Uterus (tissue), 4 donors: ENCODE data around the gene SYVN1. TPM values are rescaled to one million over a fixed set of nuclear protein-coding genes. Genes with fewer than 3 reads are reported as not detected.

Experiments used
- DNase-seq, 2 donors: peaks; one replicate each; pipeline ENCODE4 v3.0.0-alpha.2; 2019 to 2020
- H3K27ac ChIP-seq, 2 donors: fragments of 200-600 bp; sonication (generic); 1 replicate in 1 of 2; 2 replicates in 1 of 2; pipeline ENCODE4 v1.5.1; 2016 to 2018
- H3K27me3 ChIP-seq, 2 donors: fragments of 200-600 bp; sonication (generic); one replicate each; pipeline ENCODE4 v1.5.1; 2018 to 2019; ENCODE audit warnings: control low read depth in 1 of 2
- H3K36me3 ChIP-seq, 2 donors: fragments of 200-600 bp; sonication (generic); one replicate each; pipeline ENCODE4 v1.5.1; 2019; ENCODE audit warnings: control low read depth in 1 of 2
- H3K4me1 ChIP-seq, 2 donors: fragments of 200-600 bp; sonication (generic); one replicate each; pipeline ENCODE4 v1.5.1; 2018 to 2019; ENCODE audit warnings: control low read depth in 1 of 2
- H3K4me3 ChIP-seq, 2 donors: fragments of 200-600 bp; sonication (generic); 1 replicate in 1 of 2; 2 replicates in 1 of 2; pipeline ENCODE4 v1.5.1; 2018 to 2019; ENCODE audit warnings: mild to moderate bottlenecking in 1 of 2
- H3K9me3 ChIP-seq, 2 donors: fragments of 200-600 bp; sonication (generic); one replicate each; pipeline ENCODE4 v1.5.1; 2019; ENCODE audit warnings: control low read depth in 1 of 2
- POLR2A ChIP-seq, 2 donors: fragments of 450-650 bp; IDR thresholded peaks; one replicate each; pipeline ENCODE4 v1.6.1; 2016; ENCODE audit warnings: antibody characterized with exemption in 2 of 2, mild to moderate bottlenecking in 1 of 2, moderate library complexity in 1 of 2
- intact Hi-C: fragments of 100-400 bp; cut with DNase I; formaldehyde crosslinking; loops from one replicate; pipeline ENCODE4 v1.15.1; 2023; ENCODE audit warnings: low total_unique reads
- total RNA-seq, 4 donors: library from RNA; depleted of rRNA in 3 of 4; stranded (reverse); fragments of >200 nt in 3 of 4; gene quantifications; one replicate each; pipeline versions ENCODE4 v1.1.0 to v1.2.4, GENCODE V29; 2014 to 2023
- TF ChIP-seq, protein P1 (sequence below), 4 experiments: fragments of 200-600 bp in 2 of 4; fragments of 450-650 bp in 2 of 4; sonication (generic) in 2 of 4; IDR thresholded peaks; one replicate each; pipeline ENCODE4 v1.5.1; 2016 to 2019; ENCODE audit warnings: antibody characterized with exemption in 4 of 4, mild to moderate bottlenecking in 2 of 4, moderate library complexity in 1 of 4
- donor health status: DM: yes; HTN: yes; CAD: no.

The SYVN1 gene
- total RNA-seq, 4 donors from 2014 or later, result 34.7 to 88.8 (median 60.5) TPM

DNA sequence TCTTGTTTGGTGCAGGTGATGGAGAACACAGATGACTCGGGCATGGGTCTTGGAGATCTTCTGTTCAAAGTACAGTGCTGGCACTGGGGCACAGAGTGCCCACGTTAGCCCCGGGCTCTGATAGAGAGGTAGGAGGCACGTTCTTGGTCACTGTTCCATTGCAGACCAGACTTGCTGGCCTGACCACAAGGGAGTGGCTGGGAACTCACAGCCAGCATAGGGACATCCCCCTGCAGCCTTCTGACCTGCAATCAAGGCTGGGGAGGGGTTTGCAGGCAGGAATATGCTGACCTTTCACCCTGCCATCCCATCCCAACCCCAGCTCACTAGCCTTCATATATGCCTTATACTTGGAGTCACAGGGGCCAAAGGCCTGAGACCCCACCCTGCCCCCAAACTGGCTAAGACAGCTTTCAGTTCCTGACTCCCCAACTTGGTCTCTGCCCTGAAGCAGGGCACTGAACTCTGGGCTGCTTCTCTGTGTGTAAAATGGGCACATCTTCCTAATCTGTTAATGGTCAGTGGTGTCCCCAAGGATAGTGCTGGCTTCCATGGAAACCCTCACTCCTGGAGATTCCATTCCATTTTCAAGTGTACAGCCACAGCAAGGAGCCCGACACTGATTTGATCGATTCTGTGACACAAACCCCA, 7.6 kb downstream of the SYVN1 start:
- H3K4me3 ChIP-seq, result no peak overlapping the region
- intact Hi-C loops, result no loop called here
- no peak for TF ChIP-seq POLR2A (IDR thresholded peaks at IDR 0.05)
- TF ChIP-seq, protein P1, sequence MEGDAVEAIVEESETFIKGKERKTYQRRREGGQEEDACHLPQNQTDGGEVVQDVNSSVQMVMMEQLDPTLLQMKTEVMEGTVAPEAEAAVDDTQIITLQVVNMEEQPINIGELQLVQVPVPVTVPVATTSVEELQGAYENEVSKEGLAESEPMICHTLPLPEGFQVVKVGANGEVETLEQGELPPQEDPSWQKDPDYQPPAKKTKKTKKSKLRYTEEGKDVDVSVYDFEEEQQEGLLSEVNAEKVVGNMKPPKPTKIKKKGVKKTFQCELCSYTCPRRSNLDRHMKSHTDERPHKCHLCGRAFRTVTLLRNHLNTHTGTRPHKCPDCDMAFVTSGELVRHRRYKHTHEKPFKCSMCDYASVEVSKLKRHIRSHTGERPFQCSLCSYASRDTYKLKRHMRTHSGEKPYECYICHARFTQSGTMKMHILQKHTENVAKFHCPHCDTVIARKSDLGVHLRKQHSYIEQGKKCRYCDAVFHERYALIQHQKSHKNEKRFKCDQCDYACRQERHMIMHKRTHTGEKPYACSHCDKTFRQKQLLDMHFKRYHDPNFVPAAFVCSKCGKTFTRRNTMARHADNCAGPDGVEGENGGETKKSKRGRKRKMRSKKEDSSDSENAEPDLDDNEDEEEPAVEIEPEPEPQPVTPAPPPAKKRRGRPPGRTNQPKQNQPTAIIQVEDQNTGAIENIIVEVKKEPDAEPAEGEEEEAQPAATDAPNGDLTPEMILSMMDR (IDR thresholded peaks at IDR 0.05), result no peak
- H3K4me1 ChIP-seq, result no peaks in the 10 kb centered on the region
- H3K9me3 ChIP-seq, result no peaks in the 10 kb centered on the region
- no peak overlapping the region for H3K27ac ChIP-seq
- no peaks in the 10 kb centered on the region for H3K36me3 ChIP-seq
- DNase-seq, result no peak
- no peaks in the 10 kb centered on the region for H3K27me3 ChIP-seq

- Histone ChIP-seq H3K9me3 (no peaks in the 10 kb centered on the region), H3K36me3 (no peaks in the 10 kb centered on the region), H3K27ac (no peak overlapping the region), H3K27me3 (no peaks in the 10 kb centered on the region), H3K4me3 (no peak overlapping the region), H3K4me1 (peaks cover 5 to 9% of the 10 kb centered on the region in 2 donors)
- intact Hi-C loops, result no loop called here
- TF ChIP-seq, protein P1 (IDR thresholded peaks at IDR 0.05), result no peak
- TF ChIP-seq POLR2A (IDR thresholded peaks at IDR 0.05), result no peak
- DNase-seq, result no peak
These were observed 8.9 kb downstream of the SYVN1 start for GRCh38 chr11:65125197-65126056.

- intact Hi-C loops, result no loop called here
- Histone ChIP-seq H3K4me1 (peaks cover 5 to 9% of the 10 kb centered on the region in 2 donors), H3K27me3 (no peaks in the 10 kb centered on the region), H3K27ac (no peak overlapping the region), H3K4me3 (no peak overlapping the region), H3K9me3 (no peaks in the 10 kb centered on the region), H3K36me3 (no peaks in the 10 kb centered on the region)
- DNase-seq, result no peak
- TF ChIP-seq, protein P1 (IDR thresholded peaks at IDR 0.05), result no peak
- TF ChIP-seq POLR2A (IDR thresholded peaks at IDR 0.05), result no peak
These were observed 9.7 kb downstream of the SYVN1 start for GRCh38 chr11:65124480-65125196.

GRCh38 chr11:65121865-65122696, 12.2 kb downstream of the SYVN1 start, which contains the start of the genes FAU and MRPL49:
TSS of gene FAU (minus strand) at chr11:65122134. CDS start at chr11:65121813, 321 bp downstream.
TSS of gene MRPL49 (plus strand) at chr11:65122321. CDS start at chr11:65122347, 26 bp downstream.
- Histone ChIP-seq H3K4me3 (peak within 1 kb of the TSS; percentile 79 to 95), H3K36me3 (no peaks in the 10 kb centered on the region), H3K4me1 (peaks cover 8 to 9% of the 10 kb centered on the region in 2 donors), H3K27ac (peak within 1 kb of the TSS; percentile 85 to 92), H3K27me3 (no peaks in the 10 kb centered on the region), H3K9me3 (no peaks in the 10 kb centered on the region)
- TF ChIP-seq, protein P1 (IDR thresholded peaks at IDR 0.05), result peak in 2 of 4 experiments; percentile 14 to 32
- peak; percentile 92 to 97 for TF ChIP-seq POLR2A (IDR thresholded peaks at IDR 0.05)
- intact Hi-C loops, result no loop called here
- DNase-seq, result peak; percentile 97 to 98
